ENCODE measurements around the gene TJAP1. TPM values are rescaled to one million over a fixed set of nuclear protein-coding genes. Genes with fewer than 3 reads are reported as not detected.
"Not testable (repeated sequence)": the region's sequence is repeated elsewhere in the genome, so short reads cannot be mapped to it uniquely, and the experiment has no call there.

The TJAP1 gene
- total and polyA plus RNA-seq, 2 donors = 10.5 to 29.7 TPM

DNA sequence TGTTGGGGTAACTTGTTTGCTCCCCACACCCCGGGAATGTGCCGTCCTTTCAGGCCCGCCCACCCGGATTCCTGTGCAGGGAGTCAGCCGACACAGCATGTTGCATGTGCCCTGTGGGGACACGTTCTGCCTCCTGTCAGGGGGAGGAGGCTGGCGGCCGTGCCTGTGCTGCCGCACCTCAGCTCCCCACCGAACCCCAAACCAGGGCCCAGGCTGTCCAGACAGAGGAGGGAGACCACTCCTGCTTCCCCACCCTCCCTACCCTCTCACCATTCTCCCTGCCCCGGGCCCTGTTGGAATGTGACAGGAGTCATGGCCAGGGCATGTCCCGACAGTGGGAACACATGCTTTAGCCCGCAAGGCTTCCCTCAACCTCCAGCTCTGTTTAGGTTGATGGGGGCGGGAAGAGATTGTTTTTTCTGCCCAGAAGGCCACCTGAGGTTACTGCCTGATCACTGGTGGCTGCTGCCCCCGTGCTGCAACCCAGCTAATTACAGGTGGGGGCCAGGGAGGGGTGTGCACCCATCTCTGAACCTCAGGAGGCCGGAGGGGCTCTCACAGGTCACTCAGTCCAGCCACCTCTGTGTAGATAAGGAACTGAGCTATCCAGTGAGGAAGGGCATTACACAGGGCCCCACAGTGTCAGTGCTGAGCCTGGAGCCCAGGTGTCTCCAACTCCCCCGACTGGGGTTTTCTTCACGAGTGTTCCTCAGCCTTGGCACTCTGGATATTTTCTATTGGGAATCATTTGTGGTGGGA is 19.2 kb downstream of the TJAP1 start:
- peaks cover 5% of the 10 kb centered on the region for H3K36me3 ChIP-seq (ENCODE audit: insufficient read depth)
- DNase-seq (ENCODE audit: extremely low spot score) = peak; percentile 53
- H3K4me3 ChIP-seq (ENCODE audit: low read depth, low read length) = no peak overlapping the region
- H3K4me1 ChIP-seq (ENCODE audit: insufficient read depth) = peaks cover 4% of the 10 kb centered on the region
- no peak overlapping the region for H3K27ac ChIP-seq (ENCODE audit: low read depth)
- 45% methylated on average over 18 of the region's 18 CpGs for WGBS

DNA sequence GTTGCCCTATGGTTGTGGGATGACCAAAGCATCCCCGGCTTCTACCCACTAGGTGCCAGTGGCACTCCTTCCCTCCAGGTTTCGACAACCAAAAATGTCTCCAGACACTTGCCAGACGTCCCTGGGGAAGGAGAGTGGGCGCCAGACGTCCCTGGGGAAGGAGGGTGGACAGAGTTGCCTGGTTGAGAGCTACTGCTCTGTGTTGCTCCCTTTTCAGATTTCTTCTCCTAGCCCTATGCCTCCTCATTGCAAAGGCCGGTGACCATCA is 19.7 kb downstream of the TJAP1 start:
- no peak overlapping the region for H3K4me3 ChIP-seq (ENCODE audit: low read depth, low read length)
- H3K4me1 ChIP-seq (ENCODE audit: insufficient read depth) = peaks cover 4% of the 10 kb centered on the region

DNA sequence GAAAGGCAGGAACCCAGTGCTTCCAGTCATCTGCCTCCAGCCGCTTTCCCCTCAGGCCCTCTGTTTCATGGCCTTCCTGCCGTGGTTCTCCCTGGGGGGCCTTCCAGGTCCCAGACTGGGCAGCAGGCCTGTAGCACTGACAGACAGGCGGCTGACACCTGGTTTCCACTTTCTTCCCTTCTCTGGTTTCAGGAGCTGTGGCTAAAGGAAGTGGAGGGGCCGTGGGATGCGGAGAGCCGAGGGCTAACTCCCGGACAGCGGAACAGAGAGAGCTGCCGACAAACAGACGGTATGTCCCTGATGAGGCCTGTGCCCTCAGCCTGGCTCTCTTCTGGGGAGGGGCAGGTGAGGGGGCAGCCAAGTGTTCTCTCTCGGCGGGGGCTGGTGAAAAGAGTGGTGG is 20.3 kb downstream of the TJAP1 start:
- H3K36me3 ChIP-seq (ENCODE audit: insufficient read depth) = peaks cover 5% of the 10 kb centered on the region
- H3K4me3 ChIP-seq (ENCODE audit: low read depth, low read length) = no peak overlapping the region
- H3K4me1 ChIP-seq (ENCODE audit: insufficient read depth) = peaks cover 1% of the 10 kb centered on the region
- WGBS = 92% methylated on average over 12 of the region's 12 CpGs
- DNase-seq (ENCODE audit: extremely low spot score) = no peak
- H3K27ac ChIP-seq (ENCODE audit: low read depth) = no peak overlapping the region

More for the DNA sequence above, 19.7 kb downstream of the TJAP1 start:
- Histone ChIP-seq H3K36me3 (ENCODE audit: insufficient read depth) (peaks cover 5% of the 10 kb centered on the region), H3K27ac (ENCODE audit: low read depth) (no peak overlapping the region)
- no peak for DNase-seq (ENCODE audit: extremely low spot score)
- 85% methylated on average over 6 of the region's 6 CpGs for WGBS

DNA sequence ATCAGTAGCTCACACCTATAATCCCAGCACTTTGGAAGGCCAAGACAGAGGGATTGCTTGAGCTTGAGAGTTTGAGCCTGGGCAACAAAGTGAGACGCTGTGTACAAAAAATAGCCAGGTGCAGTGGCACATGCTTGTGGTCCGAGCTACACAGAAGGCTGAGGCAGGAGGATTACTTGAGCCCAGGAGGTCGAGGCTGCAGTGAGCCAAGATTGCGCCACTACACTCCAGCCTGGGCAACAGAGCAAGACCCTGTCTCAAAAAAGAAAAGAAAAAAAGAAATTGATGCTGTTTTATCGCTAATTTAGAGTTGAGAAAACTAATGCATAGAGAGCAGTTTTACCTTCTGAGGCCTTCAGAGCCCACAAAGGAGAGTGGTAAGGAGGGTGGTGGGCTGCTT is 20.9 kb downstream of the TJAP1 start:
- H3K4me1 ChIP-seq (ENCODE audit: insufficient read depth); H3K27ac ChIP-seq (ENCODE audit: low read depth): not testable (repeated sequence)
- WGBS = 93% methylated on average over 5 of the region's 5 CpGs

DNA sequence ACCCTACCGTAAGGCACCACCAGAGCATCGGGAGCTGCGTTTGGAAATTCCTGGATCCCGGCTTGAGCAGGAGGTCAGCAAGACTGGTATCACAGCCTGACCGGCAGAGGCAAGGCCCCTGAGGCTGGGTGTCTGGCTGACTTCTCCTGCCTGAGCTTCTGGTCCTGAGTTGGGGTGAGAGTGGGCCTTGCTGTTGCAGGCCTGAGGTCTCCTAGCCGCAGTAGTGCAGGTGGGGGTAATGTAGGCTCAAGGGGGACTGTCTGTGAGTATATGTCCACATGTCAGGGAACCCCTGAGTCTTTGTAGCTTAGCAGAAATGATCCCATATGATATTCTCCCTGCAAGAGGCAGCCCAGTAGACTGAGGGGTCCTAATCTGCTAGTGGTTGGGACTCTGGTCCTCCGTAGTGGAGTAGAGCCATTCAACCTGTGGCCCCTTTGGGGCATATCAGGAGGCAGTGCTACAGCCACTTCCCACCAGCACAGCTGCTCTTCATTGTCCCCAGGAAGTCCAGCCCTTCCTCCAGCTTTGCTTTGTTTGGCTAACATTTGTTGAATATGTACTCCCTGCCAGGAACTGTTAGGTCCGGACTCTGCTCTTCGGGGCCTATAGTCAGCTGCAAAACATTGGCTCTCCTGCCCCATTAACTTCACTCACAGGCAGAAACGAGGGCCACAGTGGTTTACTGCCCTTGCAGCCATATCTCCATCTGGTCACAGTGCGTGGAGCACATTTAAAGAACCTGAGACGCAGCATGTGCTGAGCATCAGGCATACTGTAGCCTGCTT is 21.9 kb downstream of the TJAP1 start:
- WGBS = 86% methylated on average over 12 of the region's 12 CpGs
- Histone ChIP-seq H3K27ac (ENCODE audit: low read depth) (no peak overlapping the region), H3K36me3 (ENCODE audit: insufficient read depth) (peaks cover 5% of the 10 kb centered on the region), H3K4me1 (ENCODE audit: insufficient read depth) (no peaks in the 10 kb centered on the region), H3K4me3 (ENCODE audit: low read depth, low read length) (no peak overlapping the region)
- no peak for DNase-seq (ENCODE audit: extremely low spot score)

More for the DNA sequence above, 20.9 kb downstream of the TJAP1 start:
- not testable (repeated sequence) for H3K36me3 ChIP-seq (ENCODE audit: insufficient read depth); DNase-seq (ENCODE audit: extremely low spot score); H3K4me3 ChIP-seq (ENCODE audit: low read depth, low read length)

DNA sequence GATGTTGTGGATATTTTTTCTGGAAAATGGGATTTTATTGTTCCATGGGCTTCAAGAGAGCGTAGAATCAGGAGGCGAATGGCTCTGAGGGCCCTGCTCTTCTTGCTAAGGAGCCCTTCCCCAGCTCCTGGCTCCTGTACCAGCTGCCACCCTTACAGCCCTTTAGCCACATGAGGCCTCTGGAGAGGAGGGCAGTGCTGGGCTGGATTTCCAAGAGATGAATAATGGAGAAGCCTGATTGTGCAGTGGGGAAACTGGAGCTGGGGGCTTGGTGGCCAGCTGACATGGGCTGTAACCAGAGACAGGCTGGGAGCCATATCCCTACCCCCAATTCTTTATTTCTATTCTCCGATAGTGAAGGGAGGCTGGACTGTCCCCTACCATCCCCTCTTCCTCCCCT is 23.6 kb downstream of the TJAP1 start:
- Histone ChIP-seq H3K36me3 (ENCODE audit: insufficient read depth) (peaks cover 5% of the 10 kb centered on the region), H3K4me1 (ENCODE audit: insufficient read depth) (no peaks in the 10 kb centered on the region), H3K27ac (ENCODE audit: low read depth) (no peak overlapping the region), H3K4me3 (ENCODE audit: low read depth, low read length) (no peak overlapping the region)
- no peak for DNase-seq (ENCODE audit: extremely low spot score)
- 96% methylated on average over 3 of the region's 3 CpGs for WGBS

DNA sequence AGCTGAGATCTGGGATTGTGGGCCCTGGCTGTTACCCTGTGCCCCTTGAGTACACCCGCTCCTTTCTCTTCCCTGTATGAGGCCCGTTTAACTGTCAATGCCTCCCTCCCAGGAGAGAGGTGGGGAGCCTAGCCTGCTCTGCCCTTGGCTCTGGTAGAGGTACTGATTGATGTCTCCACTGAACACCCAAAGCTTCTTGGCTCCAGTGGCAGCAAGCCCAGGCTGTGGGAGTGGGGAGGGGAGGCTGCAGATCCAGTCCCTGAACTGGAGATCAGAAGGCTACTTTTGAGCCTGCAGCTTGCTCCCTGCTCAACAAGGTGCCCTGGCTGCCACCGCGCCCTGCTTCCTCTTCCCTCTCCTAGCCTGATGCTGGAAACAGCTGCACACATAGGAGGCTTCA is 25.3 kb downstream of the TJAP1 start:
- H3K4me1 ChIP-seq (ENCODE audit: insufficient read depth) = no peaks in the 10 kb centered on the region
- DNase-seq (ENCODE audit: extremely low spot score) = no peak
- WGBS = 84% methylated on average over 4 of the region's 4 CpGs
- no peak overlapping the region for H3K27ac ChIP-seq (ENCODE audit: low read depth)
- H3K4me3 ChIP-seq (ENCODE audit: low read depth, low read length) = no peak overlapping the region
- peaks cover 5% of the 10 kb centered on the region for H3K36me3 ChIP-seq (ENCODE audit: insufficient read depth)

GRCh38 chr6:43503443-43503842 is 26.1 kb downstream of the TJAP1 start:
- no peak for DNase-seq (ENCODE audit: extremely low spot score)
- Histone ChIP-seq H3K36me3 (ENCODE audit: insufficient read depth) (peaks cover 5% of the 10 kb centered on the region), H3K4me3 (ENCODE audit: low read depth, low read length) (no peak overlapping the region), H3K27ac (ENCODE audit: low read depth) (no peak overlapping the region), H3K4me1 (ENCODE audit: insufficient read depth) (no peaks in the 10 kb centered on the region)
- 91% methylated on average over 8 of the region's 8 CpGs for WGBS

GRCh38 chr6:43504756-43505593 is 27.6 kb downstream of the TJAP1 start:
- Histone ChIP-seq H3K27ac (ENCODE audit: low read depth) (no peak overlapping the region), H3K4me3 (ENCODE audit: low read depth, low read length) (no peak overlapping the region), H3K4me1 (ENCODE audit: insufficient read depth) (peaks cover 2% of the 10 kb centered on the region), H3K36me3 (ENCODE audit: insufficient read depth) (peaks cover 5% of the 10 kb centered on the region)
- no peak for DNase-seq (ENCODE audit: extremely low spot score)
- WGBS = 92% methylated on average over 26 of the region's 26 CpGs

DNA sequence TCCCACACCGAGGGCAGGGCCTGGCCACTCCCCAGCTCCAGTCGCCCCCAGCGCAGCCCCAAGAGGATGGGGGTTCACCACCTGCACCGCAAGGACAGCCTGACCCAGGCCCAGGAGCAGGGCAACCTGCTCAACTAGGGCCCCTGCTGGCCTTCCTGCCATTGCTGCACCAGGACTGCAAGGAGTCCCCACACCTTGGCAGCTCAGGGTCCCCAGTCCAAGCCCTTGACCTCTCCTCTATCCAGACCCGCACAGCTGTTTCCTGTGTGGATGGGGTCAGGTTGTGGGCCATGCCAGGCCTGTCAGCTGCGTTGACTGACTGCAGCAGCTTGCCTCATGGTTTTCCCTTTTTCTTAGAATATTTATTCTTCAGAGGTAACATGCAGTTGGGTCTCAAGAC is 28.3 kb downstream of the TJAP1 start:
- peaks cover 5% of the 10 kb centered on the region for H3K36me3 ChIP-seq (ENCODE audit: insufficient read depth)
- 76% methylated on average over 6 of the region's 6 CpGs for WGBS
- no peak for DNase-seq (ENCODE audit: extremely low spot score)

GRCh38 chr6:43506171-43506570 is 28.8 kb downstream of the TJAP1 start:
- Histone ChIP-seq H3K36me3 (ENCODE audit: insufficient read depth) (peaks cover 3% of the 10 kb centered on the region), H3K27ac (ENCODE audit: low read depth) (no peak overlapping the region), H3K4me3 (ENCODE audit: low read depth, low read length) (no peak overlapping the region), H3K4me1 (ENCODE audit: insufficient read depth) (peaks cover 2% of the 10 kb centered on the region)
- 79% methylated on average over 3 of the region's 3 CpGs for WGBS
- DNase-seq (ENCODE audit: extremely low spot score) = no peak

More for the DNA sequence above, 28.3 kb downstream of the TJAP1 start:
- no peak overlapping the region for H3K4me3 ChIP-seq (ENCODE audit: low read depth, low read length)
- no peak overlapping the region for H3K27ac ChIP-seq (ENCODE audit: low read depth)
- peaks cover 2% of the 10 kb centered on the region for H3K4me1 ChIP-seq (ENCODE audit: insufficient read depth)

- H3K4me3 ChIP-seq (ENCODE audit: low read depth, low read length) = no peak overlapping the region
- peak; percentile 52 for DNase-seq (ENCODE audit: extremely low spot score)
- peaks cover 2% of the 10 kb centered on the region for H3K4me1 ChIP-seq (ENCODE audit: insufficient read depth)
- H3K27ac ChIP-seq (ENCODE audit: low read depth) = no peak overlapping the region
- peaks cover under 1% of the 10 kb centered on the region for H3K36me3 ChIP-seq (ENCODE audit: insufficient read depth)
- 26% methylated on average over 14 of the region's 14 CpGs for WGBS
Observed at GRCh38 chr6:43506667-43507471, 29.5 kb downstream of the TJAP1 start.

Data from urinary bladder (tissue), 4 donors.